GM18526 (cell line): ENCODE results near the gene SLC7A10.

Source experiments
- POLR2A ChIP-seq: IDR thresholded peaks from 3 replicates; pipeline ENCODE4 v1.6.1; 2011; ENCODE audit not compliant: insufficient read length; ENCODE audit errors: extremely low read depth

Gene SLC7A10

GRCh38 chr19:33206261-33207039, 19.2 kb downstream of the SLC7A10 start:
- TF ChIP-seq POLR2A, result no peak

- TF ChIP-seq POLR2A, result no peak
These were observed 20.0 kb downstream of the SLC7A10 start for GRCh38 chr19:33205531-33206260.

- no peak for TF ChIP-seq POLR2A
These were observed 20.5 kb downstream of the SLC7A10 start for GRCh38 chr19:33205110-33205509.

GRCh38 chr19:33204136-33204973, 21.3 kb downstream of the SLC7A10 start:
- TF ChIP-seq POLR2A, result no peak

- no peak for TF ChIP-seq POLR2A
These were observed 22.1 kb downstream of the SLC7A10 start for GRCh38 chr19:33203529-33203928.

GRCh38 chr19:33202546-33203507, 22.8 kb downstream of the SLC7A10 start:
- no peak for TF ChIP-seq POLR2A

- no peak for TF ChIP-seq POLR2A
These were observed 23.6 kb downstream of the SLC7A10 start for GRCh38 chr19:33201886-33202545.

GRCh38 chr19:33201473-33201872, 24.2 kb downstream of the SLC7A10 start:
- TF ChIP-seq POLR2A, result no peak

- TF ChIP-seq POLR2A, result no peak
These were observed 26.0 kb downstream of the SLC7A10 start for GRCh38 chr19:33199441-33200265.

- TF ChIP-seq POLR2A, result no peak
These were observed 27.5 kb downstream of the SLC7A10 start for GRCh38 chr19:33198169-33198568.

GRCh38 chr19:33197591-33198000, 28.1 kb downstream of the SLC7A10 start:
- no peak for TF ChIP-seq POLR2A

GRCh38 chr19:33196446-33197193, 29.0 kb downstream of the SLC7A10 start:
- TF ChIP-seq POLR2A, result no peak
